Measurements from ENCODE around the gene MYOD1.

DNA sequence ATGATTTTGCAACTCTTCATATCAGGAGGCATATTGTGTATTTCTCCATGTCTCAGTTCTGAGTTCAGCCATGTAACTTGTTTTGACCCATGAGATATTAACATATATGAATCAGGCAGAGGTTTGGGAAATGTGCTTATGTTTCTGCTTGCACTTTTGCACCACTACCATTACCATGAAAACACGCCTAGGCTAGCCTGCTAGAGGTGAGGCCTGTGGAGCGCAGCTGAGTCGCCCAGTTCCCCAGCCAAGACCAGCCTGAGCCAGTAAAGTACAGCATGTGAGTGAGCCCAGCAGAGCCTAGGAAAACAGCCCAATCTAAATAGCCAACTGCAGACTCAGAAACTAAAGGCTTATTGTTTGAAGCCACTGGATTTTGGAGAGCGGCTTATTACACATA lies 18.4 kb upstream of the MYOD1 start:
- TF ChIP-seq, protein P1, sequence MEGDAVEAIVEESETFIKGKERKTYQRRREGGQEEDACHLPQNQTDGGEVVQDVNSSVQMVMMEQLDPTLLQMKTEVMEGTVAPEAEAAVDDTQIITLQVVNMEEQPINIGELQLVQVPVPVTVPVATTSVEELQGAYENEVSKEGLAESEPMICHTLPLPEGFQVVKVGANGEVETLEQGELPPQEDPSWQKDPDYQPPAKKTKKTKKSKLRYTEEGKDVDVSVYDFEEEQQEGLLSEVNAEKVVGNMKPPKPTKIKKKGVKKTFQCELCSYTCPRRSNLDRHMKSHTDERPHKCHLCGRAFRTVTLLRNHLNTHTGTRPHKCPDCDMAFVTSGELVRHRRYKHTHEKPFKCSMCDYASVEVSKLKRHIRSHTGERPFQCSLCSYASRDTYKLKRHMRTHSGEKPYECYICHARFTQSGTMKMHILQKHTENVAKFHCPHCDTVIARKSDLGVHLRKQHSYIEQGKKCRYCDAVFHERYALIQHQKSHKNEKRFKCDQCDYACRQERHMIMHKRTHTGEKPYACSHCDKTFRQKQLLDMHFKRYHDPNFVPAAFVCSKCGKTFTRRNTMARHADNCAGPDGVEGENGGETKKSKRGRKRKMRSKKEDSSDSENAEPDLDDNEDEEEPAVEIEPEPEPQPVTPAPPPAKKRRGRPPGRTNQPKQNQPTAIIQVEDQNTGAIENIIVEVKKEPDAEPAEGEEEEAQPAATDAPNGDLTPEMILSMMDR (conservative IDR thresholded peaks at IDR 0.05), result no peak
- TF ChIP-seq ZFX (IDR thresholded peaks at IDR 0.05), result no peak
